Dedifferentiated amniotic fluid mesenchymal stem cell (primary cell): ENCODE measurements around the gene HARBI1.

Source experiments
- DNase-seq: peaks from one replicate; pipeline ENCODE4 v3.0.0-alpha.2; 2016; ENCODE audit errors: extremely low spot score

HARBI1 gene, protein sequence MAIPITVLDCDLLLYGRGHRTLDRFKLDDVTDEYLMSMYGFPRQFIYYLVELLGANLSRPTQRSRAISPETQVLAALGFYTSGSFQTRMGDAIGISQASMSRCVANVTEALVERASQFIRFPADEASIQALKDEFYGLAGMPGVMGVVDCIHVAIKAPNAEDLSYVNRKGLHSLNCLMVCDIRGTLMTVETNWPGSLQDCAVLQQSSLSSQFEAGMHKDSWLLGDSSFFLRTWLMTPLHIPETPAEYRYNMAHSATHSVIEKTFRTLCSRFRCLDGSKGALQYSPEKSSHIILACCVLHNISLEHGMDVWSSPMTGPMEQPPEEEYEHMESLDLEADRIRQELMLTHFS

DNA sequence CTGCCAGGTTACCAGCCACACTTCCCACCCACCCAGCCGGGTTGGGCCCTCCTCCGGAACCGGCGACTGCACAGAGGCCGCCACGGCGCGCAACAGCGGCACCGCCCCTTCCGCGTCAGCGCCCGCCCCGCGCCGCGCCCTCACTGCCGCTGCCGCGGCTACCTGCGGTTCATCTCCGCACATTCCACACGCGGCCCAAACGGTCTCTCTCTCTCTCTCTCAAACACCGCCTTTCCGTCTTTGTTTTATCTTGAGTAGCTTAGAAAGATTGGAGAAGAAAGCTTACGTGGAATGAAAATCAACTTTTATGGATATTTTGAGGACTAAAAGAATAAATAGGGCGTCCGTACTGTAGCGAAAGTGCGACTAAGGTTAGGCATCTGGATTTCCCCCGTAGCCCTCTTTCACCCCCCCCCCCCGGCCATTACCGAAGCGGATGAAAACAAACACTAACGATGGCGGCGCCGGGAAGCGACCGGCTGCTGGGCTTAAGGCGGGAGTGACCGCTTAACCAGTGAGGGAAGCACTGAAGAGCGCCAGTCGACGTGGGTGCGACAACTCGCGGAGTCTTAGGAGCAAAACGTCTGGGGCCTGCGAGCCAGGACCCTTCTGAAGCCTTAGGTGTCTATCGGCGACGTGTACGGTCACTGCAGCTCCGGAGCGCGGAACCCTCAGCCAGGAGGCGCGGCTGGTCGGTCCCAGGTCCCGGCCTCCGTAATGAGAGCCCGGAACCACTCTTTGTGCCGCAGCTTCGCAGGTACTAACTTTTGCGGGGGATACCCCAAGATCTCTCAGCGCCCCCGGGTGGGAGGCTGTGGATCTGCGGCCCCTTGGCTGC is at the start of gene HARBI1, which contains the start of gene ATG13:
HARBI1 (minus strand) TSS at position 94 of the 838 bp plus-strand sequence. CDS start 990 bp downstream, outside the sequence.
ATG13 (plus strand) TSS at position 420 of the 838 bp plus-strand sequence. CDS start 26,739 bp downstream, outside the sequence.
- peak; percentile 75 for DNase-seq

DNA sequence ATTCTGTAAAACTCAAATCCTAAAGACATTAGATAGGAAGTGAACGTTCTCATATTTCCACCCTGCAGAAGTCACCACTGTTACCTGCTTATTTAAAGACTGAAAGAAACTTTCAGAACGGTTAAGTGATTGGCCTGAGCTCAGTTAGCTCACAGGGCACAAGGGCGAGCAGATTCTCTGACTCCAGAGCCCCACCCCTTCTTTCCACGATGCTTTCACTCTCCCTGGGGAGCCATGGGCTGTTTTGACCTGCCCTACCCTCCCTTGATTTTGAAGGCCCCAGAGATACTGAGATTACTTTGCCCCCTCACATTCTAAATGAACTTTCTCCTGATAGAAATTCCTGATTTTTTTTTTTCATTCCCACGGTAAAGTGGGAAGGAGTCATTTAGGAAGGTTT is 49.5 kb upstream of the HARBI1 start:
- DNase-seq, result no peak

DNA sequence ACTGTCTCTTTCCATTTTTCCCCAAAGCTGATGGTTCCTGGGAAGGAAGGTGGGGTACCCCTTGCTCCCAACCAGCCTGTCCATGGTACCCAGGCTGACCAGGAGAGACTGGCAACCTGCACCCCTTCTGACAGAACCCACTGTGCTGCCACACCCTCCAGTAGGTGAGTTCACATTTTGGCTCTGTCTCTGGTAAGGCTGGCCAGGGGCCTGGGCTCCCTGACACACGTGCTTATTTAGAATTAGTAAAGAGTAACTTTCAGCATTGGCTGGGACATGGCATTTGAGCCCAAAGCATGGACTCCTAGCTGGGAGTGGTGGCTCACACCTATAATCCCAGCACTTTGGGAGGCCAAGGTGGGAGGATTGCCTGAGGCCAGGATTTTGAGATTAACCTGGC is 48.3 kb upstream of the HARBI1 start:
- no peak for DNase-seq

DNA sequence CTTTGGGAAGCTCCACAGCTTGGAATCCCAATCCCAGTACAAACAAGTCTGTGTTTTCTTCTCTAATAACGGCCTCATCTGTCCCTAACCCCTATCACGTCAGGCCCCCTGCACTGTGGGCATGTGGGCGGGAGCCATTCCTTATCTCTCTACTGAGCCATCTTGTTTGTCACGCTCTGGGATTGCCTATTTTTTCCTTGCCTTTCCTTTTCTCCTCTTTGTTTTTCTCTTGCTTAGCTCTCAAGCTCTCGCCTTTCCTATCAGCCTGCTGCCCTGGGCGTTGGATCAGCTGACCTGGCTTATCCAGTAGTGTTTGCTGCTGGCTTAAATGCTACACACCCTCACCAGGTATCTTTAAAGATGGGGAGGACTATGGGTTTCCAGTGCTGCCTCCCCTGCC is 47.6 kb upstream of the HARBI1 start:
- DNase-seq, result no peak

DNA sequence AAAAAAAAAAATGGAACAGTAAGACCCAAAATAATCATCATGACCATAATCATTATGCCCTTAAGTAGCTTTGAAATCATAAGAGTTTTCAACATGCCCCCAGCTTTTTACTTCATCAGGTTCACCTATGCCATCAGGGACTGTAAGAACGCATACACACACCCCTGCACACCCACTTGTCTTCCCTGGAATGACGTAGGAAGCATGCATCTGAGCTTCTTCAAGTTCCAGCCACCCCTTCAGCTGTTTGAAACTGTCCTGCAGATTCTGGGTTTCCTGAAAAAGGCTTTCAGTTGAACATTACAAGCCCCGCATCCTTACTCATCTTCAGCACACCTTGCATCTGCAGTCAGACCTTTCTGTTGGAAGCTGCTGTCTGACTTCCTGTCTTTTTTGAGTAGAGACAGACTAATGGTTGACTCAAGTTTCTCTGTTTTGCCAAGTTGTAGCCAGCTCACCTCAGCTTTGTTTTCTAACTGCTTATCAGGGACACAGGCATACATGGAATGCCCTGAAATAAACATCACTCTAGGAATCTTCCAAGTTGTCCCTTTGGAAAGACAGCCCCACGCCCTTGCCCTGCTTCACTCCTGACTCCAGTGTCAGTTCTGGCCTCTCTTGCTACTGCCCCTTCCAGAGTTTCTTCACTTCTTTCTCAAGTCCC is 46.4 kb upstream of the HARBI1 start:
- no peak for DNase-seq

DNA sequence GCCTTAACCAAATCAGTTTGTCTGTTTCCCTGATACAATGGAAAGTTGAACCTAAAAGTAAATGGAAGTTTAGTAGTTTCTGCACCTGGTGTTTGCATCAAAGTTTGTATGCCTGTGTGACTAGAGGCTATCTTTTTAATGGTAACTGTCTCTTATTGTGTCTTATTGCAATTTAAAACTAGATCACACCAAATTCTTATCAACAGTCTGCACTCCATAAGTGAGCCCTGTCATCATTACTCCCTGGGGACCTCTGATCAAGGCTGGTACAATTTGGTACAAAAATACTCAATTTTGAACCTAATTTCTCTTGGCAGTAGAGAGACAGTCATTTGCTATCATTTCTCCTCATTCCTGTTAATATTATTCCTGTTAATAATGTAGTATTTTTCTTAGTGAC is 45.3 kb upstream of the HARBI1 start:
- DNase-seq, result no peak

DNA sequence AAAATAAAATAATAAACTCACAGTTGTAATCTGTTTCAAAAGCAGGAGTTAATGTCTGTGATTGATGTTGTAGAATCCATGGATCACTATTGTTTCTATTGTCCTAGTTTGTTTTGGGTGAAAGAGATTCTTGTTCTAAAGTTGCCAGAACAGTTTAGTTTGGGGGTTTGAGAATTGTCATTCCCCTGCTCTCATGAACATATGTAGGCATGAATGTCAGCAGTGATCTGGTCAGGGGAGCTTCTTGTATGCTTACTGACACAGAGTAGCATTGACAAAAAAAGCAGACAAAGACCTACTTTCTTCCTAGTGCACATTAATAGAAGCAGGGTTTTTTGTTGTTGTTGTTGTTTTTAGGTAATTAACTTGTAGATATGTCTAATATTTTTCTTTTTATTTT is 44.8 kb upstream of the HARBI1 start:
- DNase-seq, result no peak

DNA sequence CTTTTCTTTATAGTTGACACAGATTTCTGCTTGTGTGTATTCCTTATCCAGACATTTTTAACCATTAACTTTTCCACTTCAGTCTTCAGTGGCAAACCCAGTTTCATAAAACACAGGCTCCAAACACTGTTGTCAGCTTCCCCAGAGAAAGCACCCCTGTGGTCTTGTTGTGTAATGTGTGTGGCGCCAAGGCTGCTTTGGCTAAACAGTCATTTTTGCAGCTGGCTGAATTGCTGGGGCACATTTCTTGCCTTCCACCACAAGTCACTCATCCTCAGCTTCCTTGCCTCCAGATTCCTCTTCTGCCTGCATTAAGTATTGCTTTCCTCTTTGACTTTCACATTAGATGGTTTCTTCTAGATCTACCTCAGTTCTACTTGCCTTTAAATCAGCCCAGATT is 42.9 kb upstream of the HARBI1 start:
- no peak for DNase-seq

DNA sequence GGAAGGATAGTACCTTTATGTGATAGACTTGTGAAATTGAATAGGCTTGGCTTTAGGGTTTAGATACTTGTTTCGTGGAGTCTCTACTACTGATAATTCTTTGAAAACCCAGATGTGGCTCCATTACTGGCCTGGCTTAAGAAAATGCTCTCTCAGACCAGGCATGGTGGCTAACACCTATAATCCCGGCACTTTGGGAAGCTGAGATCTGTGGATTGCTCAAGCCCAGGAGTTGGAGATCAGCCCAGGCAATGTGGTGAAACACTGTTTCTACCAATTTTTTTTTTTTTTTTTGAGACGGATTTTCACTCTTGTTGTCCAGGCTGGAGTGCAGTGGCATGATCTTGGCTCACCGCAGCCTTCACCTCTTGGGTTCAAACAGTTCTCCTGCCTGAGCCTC is 41.2 kb upstream of the HARBI1 start:
- no peak for DNase-seq

DNA sequence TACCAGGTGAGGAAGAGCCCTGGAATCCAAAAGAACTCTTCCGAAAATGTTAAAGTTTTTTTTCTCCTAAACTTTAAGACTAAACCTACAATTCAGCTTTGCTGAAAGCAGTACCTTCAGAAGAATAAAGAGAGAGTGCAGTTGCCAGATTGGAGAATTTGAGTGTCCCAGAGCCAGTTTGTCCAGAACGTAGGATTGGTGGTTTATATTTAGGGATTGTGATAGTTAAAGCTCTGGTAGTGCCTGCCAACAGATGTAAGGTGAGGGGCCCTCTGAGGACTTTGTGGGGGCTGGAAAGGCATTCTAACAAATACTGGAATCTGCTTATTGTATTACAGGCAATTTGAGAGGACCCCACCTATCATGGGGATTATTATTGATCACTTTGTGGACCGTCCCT is 40.2 kb upstream of the HARBI1 start:
- no peak for DNase-seq

DNA sequence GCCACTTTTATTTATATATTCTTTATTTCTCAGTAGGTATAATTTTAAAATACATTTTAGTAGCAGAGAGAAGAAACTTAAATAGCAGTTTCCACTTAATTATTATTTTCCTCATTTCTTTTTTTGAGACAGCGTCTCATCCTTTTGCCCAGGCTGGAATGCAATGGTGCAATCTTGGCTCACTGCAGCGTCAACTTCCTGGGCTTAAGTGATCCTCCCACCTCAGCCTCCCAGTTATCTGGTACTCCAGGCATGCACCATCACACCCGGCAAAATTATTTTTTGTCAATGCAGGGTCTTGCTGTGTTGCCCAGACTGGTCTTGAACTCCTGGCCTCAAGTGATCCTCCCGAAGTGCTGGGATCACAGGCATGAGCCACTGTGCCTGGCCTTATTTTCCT is 38.6 kb upstream of the HARBI1 start:
- no peak for DNase-seq

DNA sequence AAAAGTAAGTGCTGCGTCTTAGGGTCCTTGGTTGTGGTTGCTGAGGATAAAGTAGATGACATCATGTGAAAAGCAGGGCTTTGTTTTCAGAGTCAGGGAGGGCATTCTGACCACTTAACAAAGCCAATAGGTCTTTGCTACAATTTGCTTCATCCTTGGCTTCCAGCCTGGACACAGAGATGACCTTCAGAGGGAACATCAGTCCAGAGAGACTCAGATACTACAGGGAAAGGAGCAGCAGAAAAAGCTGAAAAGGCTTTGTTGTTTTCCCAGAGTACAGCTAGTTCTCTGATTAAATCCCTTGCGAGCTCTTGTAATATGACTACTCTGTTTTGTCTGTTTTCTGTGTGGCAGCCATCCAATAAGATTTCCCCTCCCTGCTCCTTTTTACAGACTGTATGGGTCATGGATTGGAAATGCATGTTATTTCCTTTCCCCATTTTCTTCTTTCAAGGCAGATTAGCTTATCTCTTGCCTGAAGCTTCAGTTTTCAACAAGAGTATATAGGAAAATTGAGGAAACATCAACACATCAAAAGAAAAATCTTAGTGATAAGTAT is 32.2 kb upstream of the HARBI1 start:
- peak; percentile 95 for DNase-seq

DNA sequence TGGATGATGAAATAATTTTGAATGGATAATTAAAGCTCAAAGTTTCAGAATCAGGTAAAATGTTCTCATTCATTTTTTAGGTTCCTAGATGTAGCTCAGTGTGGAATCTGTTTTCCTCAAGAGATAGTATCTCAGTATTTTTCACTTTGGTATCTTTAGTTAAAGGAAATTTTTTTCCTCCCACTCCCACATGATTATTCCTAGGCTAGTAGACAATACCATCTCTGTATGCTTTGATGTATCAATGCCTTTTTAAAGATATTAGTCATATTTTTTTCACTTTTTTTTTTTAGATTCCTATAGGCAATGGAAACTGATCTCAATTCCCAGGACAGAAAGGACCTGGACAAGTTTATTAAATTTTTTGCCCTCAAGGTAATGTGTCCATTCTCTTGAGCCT is 27.0 kb upstream of the HARBI1 start:
- peak; percentile 3 for DNase-seq

DNA sequence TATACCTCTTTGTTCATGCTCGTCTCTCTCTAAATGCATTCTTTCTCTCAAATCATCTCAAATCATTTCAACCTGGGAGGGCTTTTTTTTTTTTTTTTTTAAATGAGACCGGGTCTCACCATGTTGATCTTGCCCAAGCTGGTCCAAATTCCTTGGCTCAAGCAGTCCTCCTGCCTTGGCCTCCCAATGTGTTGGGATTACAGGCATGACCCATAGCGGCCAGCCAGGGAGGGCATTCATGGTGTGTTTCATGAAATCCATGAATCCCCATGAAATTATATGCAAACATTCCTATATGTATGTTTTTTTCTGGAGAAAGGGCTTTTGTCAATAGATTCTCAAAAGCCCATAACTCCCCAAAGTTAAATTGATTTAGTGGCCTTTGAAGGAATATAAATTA is 26.5 kb upstream of the HARBI1 start:
- no peak for DNase-seq

DNA sequence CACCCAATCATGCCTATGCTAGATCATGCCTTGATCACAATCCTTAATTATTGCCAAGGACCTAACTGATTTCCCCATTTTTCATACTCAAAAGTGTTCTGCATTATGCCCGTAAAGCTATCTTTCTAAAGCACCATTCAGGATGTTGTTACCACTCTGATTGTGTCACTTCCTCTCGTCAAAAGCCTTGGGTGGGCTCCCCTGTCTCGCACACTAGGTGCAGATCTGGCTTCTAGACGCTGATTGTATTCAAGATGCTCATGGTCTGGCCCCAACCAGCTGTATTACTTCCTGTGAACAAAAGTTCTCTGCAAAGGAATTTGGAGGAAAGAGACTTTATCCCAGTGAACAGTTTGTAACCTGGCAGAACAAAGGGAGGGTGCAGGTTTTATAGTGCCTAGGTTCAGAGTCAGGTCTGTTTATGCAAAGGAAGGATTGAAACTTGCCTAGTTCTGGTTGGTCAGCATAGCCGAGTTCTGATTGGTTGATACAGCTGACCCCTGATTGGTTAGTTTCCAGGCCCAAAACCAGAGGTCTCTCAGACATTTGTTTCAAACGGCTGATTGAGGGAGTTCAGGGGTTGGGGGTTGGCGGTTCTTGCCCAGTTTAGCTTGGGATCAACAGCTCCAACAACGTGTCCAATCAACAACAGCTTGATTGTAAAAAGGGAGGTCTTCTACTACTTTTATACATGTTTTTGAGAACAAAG is 25.8 kb upstream of the HARBI1 start:
- DNase-seq, result peak; percentile 12

DNA sequence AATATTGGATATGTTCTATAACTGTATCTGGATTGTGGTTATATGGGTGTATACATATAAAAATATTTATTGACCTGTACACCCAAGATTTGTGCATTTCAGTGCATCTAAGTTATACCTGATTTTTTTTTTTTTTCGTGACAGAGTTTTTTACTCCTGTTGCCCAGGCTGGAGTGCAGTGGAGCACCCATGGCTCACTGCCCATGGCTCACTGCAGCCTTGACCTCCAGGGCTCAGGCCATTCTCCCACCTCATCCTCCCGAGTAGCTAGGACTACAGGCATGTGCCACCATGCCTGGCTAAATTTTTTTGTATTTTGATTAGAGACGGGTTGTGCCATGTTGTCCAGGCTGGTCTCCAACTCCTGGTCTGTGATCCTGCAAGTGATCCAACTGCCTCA is 24.6 kb upstream of the HARBI1 start:
- DNase-seq, result no peak

DNA sequence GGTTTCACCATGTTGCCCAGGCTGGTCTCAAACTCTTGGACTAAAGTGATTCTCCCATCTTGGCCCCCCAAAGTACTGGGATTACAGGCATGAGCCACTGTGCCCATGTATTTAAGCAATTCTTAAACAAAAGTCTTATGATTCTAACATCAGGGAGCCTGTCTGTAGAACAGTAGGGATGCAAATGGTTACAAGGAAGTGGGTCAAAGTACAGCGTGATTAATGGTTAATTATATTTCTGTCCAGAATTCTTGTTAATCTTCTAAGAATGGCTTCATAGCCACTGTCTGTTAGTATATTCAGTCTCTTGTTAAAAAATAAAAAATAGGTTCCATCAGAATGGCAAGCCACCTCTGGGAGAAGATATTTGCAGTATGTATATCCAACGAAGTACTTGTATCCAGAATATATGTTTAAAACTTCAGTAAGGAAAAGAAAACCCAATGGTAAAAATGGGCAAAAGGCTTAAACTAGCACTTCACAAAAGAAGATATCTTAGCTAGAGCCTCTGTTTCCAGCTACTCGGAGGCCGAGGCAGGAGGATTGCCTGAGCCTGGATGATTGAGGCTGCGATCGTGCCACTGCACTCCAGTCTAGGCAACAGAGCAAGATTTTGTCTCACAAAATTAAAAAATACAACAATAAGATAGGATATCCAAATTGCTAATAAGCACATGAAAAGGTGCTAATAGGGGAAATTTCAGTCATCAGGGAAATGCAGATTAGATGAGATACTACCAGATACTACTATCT is 23.2 kb upstream of the HARBI1 start:
- peak; percentile 8 for DNase-seq

DNA sequence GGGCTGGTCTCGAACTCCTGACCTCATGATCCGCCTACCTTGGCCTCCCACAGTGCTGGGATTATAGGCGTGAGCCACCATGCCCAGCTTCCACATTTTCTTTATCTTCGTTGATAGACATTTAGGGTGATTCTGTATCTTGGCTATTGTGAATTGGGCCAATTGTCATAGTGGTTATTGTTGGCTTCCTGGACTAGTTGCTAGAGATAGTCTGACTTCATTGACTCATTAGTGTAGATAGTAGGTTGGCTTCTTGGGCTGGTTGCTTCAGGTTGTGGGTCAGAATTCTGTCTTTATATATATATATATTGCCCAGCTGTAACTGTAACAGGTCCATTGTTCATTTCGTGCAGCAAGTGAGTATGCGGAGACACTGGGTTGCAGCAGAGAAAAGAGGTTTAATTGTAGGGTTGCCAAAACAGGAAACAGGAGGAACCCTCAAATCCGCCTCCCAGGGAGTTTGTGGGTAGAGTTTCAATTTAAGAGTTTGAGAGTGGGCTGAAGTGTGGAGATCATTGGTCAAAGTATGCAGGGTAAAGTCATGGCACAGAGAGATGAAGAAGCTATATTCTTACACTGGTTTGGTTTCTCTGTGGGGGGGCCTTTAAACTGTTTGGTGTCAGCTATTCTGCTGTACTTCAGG is 22.3 kb upstream of the HARBI1 start:
- peak; percentile 9 for DNase-seq

DNA sequence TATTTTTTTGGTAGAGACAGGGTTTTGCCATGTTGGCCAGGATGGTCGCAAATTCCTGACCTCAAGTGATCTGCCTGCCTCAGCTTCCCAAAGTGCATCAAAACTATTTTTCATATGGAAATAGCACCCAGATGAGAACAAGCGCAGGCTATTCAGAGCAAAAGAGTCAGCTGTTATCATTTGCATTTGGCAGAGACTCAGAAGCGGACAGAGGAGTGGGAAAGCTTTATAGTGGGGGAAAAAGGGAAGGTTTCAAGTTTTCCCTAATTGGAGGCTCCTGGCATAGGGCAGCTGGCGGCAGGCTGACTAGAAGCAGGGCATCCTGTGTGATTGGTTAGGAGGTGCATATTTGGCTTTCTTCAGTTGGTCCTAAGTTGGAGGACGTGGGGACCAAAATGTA is 20.5 kb upstream of the HARBI1 start:
- DNase-seq, result no peak

DNA sequence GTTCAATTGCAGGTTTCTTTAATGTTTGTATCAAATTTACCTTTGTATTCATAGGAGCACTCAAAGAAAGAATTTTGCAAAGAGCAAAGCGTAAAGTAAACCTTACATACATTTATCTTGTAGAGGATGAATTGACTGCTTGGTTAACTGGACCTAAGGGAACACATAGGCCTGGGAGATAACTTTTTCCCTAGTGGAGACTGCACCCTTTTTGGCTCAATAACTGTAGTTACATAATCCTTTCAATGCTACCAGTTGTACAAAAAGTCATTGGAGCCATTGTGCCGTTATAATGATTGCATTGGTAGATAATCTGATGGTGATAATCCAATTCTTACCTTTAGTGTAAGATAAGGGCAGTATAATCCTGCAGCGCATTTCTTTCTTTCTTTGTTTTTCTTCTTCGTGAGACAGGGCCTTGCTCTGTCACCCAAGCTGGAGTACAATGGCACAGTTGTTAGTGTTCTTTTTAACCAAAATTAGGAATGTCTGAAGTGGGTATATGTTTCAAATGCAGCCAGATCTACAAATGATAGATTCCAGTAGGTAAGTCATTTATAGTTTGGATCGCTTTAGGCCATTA is 18.6 kb upstream of the HARBI1 start:
- no peak for DNase-seq
